GM12878 (cell line): Measurements from ENCODE around the gene XPO6. TPM values are rescaled to one million over a fixed set of nuclear protein-coding genes. Genes with fewer than 3 reads are reported as not detected.
A peak's percentile ranks its signal among the peaks of the same experiment; 100 is the strongest.

ENCODE experiments used
- ATF3 ChIP-seq: IDR thresholded peaks from 2 replicates; pipeline ENCODE4 v1.6.1; 2011; ENCODE audit warnings: low read depth, mild to moderate bottlenecking, low read length, moderate library complexity, borderline replicate concordance; ENCODE audit errors: extremely low read depth
- ATF7 ChIP-seq: fragments of 450-650 bp; IDR thresholded peaks from 2 replicates; pipeline ENCODE4 v1.6.1; 2016; ENCODE audit warnings: low read depth, mild to moderate bottlenecking
- BACH1 ChIP-seq: fragments of 450-650 bp; IDR thresholded peaks from 2 replicates; pipeline ENCODE4 v1.6.1; 2017; ENCODE audit warnings: mild to moderate bottlenecking, borderline replicate concordance
- GATAD2B ChIP-seq: fragments of 450-650 bp; conservative IDR thresholded peaks from 2 replicates; pipeline ENCODE4 v1.6.1; 2017; ENCODE audit warnings: low read depth, mild to moderate bottlenecking, moderate library complexity
- KDM1A ChIP-seq: fragments of 200-600 bp; sonication (generic); IDR thresholded peaks from 2 replicates; pipeline ENCODE4 v1.6.1; 2016; ENCODE audit warnings: borderline replicate concordance
- MAX ChIP-seq: IDR thresholded peaks from 2 replicates; pipeline ENCODE4 v1.6.1; 2012; ENCODE audit warnings: low read depth, low read length, improper control_type of control experiment
- MXI1 ChIP-seq: fragments of 150-350 bp; IDR thresholded peaks from 2 replicates; pipeline ENCODE4 v1.6.1; 2011; ENCODE audit warnings: low read depth, mild to moderate bottlenecking, inconsistent platforms, low read length, improper control_type of control experiment
- NFIC ChIP-seq: IDR thresholded peaks from 2 replicates; pipeline ENCODE4 v1.6.1; 2012; ENCODE audit warnings: low read depth, mild to moderate bottlenecking, inconsistent platforms, low read length, moderate library complexity
- NRF1 ChIP-seq: conservative IDR thresholded peaks from 2 replicates; pipeline ENCODE4 v1.6.1; 2011; ENCODE audit warnings: mild to moderate bottlenecking, low read depth, low read length, improper control_type of control experiment
- PBX3 ChIP-seq: IDR thresholded peaks from 2 replicates; pipeline ENCODE4 v1.6.1; 2011; ENCODE audit warnings: mild to moderate bottlenecking, low read depth, low read length, moderate library complexity; ENCODE audit not compliant: insufficient replicate concordance
- RAD51 ChIP-seq: fragments of 450-650 bp; IDR thresholded peaks from 2 replicates; pipeline ENCODE4 v1.6.1; 2016; ENCODE audit warnings: moderate library complexity, mild to moderate bottlenecking, inconsistent platforms
- SREBF2 ChIP-seq: IDR thresholded peaks from 2 replicates; pipeline ENCODE4 v1.6.1; 2012; ENCODE audit warnings: mild to moderate bottlenecking, low read length
- STAT1 ChIP-seq: fragments of 450-650 bp; conservative IDR thresholded peaks from 2 replicates; pipeline ENCODE4 v1.6.1; 2014; ENCODE audit warnings: antibody characterized with exemption, mild to moderate bottlenecking
- SUZ12 ChIP-seq: fragments of 200-600 bp; sonication (generic); IDR thresholded peaks from one replicate; pipeline ENCODE4 v1.6.1; 2018; ENCODE audit warnings: antibody characterized with exemption, mild to moderate bottlenecking; ENCODE audit not compliant: unreplicated experiment
- ZBED1 ChIP-seq: IDR thresholded peaks from 2 replicates; pipeline ENCODE4 v1.6.1; 2016; ENCODE audit warnings: borderline replicate concordance
- ZNF207 ChIP-seq: fragments of 450-650 bp; IDR thresholded peaks from 2 replicates; pipeline ENCODE4 v1.6.1; 2014; ENCODE audit warnings: antibody characterized with exemption, mild to moderate bottlenecking, borderline replicate concordance
- ZNF274 ChIP-seq: IDR thresholded peaks from one replicate; pipeline ENCODE4 v1.8.0; 2011; ENCODE audit not compliant: insufficient read length, insufficient read depth
- ZNF384 ChIP-seq: IDR thresholded peaks from 2 replicates; pipeline ENCODE4 v1.6.1; 2012; ENCODE audit warnings: low read depth, mild to moderate bottlenecking, low read length, improper control_type of control experiment, borderline replicate concordance
- polyA plus RNA-seq, 11 experiments: library from polyadenylated mRNA; depleted of rRNA in 4 of 11; unstranded in 6 of 11; stranded (reverse) in 5 of 11; fragments of >200 nt; fragmentation: Nextera tagmentation in 4 of 11; fragmentation: Illumina TruSeq in 1 of 11; extraction: Ambion mirVana in 4 of 11; extraction: Trizol in 1 of 11; gene quantifications; 1 replicate in 1 of 11; 2 replicates in 10 of 11; pipeline versions ENCODE4 v1.2.1 to v1.2.3, GENCODE V29; 2011 to 2016; ENCODE audit warnings: inconsistent platforms in 2 of 11, missing spikeins in 2 of 11, low read depth in 1 of 11
- total RNA-seq, 4 experiments: library from RNA; depleted of rRNA in 3 of 4; stranded (reverse); fragments of >200 nt in 3 of 4; fragmentation: Illumina TruSeq in 1 of 4; extraction: Trizol in 1 of 4; gene quantifications; 2 replicates each; pipeline versions ENCODE4 v1.2.1 to v1.2.3, GENCODE V29; 2013 to 2021
- TF ChIP-seq, protein P1 (sequence below): fragments of 450-650 bp; formaldehyde crosslinking; IDR thresholded peaks from 2 replicates; pipeline ENCODE4 v1.4.0; 2022; ENCODE audit warnings: mild to moderate bottlenecking, moderate library complexity
- TF ChIP-seq, protein P2 (sequence below): fragments of 450-650 bp; IDR thresholded peaks from 2 replicates; pipeline ENCODE4 v1.6.1; 2017; ENCODE audit warnings: mild to moderate bottlenecking, moderate library complexity

XPO6 gene
- total and polyA plus RNA-seq, 10 of the 15 experiments (the other 5 are each of a cell fraction or from before 2014, with no cell fraction given): 9.9 to 246 (median 110) TPM

- TF ChIP-seq, protein P1, sequence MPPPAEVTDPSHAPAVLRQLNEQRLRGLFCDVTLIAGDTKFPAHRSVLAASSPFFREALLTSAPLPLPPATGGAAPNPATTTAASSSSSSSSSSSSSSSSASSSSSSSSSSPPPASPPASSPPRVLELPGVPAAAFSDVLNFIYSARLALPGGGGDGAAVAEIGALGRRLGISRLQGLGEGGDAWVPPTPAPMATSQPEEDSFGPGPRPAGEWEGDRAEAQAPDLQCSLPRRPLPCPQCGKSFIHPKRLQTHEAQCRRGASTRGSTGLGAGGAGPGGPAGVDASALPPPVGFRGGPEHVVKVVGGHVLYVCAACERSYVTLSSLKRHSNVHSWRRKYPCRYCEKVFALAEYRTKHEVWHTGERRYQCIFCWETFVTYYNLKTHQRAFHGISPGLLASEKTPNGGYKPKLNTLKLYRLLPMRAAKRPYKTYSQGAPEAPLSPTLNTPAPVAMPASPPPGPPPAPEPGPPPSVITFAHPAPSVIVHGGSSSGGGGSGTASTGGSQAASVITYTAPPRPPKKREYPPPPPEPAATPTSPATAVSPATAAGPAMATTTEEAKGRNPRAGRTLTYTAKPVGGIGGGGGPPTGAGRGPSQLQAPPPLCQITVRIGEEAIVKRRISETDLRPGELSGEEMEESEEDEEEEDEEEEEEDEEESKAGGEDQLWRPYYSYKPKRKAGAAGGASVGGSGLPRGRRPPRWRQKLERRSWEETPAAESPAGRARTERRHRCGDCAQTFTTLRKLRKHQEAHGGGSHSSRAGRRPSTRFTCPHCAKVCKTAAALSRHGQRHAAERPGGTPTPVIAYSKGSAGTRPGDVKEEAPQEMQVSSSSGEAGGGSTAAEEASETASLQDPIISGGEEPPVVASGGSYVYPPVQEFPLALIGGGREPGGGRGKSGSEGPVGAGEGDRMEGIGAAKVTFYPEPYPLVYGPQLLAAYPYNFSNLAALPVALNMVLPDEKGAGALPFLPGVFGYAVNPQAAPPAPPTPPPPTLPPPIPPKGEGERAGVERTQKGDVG (CRISPR knock-in tag): no peak
- no peak for TF ChIP-seq ZNF207
- TF ChIP-seq ZBED1: 0 out of 2 replicates have a peak, but pooled peaks have one; percentile 53
- no peak for TF ChIP-seq GATAD2B
- TF ChIP-seq, protein P2, sequence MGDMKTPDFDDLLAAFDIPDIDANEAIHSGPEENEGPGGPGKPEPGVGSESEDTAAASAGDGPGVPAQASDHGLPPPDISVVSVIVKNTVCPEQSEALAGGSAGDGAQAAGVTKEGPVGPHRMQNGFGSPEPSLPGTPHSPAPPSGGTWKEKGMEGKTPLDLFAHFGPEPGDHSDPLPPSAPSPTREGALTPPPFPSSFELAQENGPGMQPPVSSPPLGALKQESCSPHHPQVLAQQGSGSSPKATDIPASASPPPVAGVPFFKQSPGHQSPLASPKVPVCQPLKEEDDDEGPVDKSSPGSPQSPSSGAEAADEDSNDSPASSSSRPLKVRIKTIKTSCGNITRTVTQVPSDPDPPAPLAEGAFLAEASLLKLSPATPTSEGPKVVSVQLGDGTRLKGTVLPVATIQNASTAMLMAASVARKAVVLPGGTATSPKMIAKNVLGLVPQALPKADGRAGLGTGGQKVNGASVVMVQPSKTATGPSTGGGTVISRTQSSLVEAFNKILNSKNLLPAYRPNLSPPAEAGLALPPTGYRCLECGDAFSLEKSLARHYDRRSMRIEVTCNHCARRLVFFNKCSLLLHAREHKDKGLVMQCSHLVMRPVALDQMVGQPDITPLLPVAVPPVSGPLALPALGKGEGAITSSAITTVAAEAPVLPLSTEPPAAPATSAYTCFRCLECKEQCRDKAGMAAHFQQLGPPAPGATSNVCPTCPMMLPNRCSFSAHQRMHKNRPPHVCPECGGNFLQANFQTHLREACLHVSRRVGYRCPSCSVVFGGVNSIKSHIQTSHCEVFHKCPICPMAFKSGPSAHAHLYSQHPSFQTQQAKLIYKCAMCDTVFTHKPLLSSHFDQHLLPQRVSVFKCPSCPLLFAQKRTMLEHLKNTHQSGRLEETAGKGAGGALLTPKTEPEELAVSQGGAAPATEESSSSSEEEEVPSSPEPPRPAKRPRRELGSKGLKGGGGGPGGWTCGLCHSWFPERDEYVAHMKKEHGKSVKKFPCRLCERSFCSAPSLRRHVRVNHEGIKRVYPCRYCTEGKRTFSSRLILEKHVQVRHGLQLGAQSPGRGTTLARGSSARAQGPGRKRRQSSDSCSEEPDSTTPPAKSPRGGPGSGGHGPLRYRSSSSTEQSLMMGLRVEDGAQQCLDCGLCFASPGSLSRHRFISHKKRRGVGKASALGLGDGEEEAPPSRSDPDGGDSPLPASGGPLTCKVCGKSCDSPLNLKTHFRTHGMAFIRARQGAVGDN: peak; percentile 30; the same call in 1 of the 2 replicates
- peak; percentile 75 for TF ChIP-seq NFIC
- no peak for TF ChIP-seq NRF1
- no peak for TF ChIP-seq ZNF274
- no peak for TF ChIP-seq SREBF2
- TF ChIP-seq ATF3: no peak
- no peak for TF ChIP-seq PBX3
- TF ChIP-seq ATF7: peak; percentile 38; the same call in 1 of the 2 replicates
- TF ChIP-seq RAD51: no peak
- no peak for TF ChIP-seq SUZ12
- TF ChIP-seq MXI1: no peak
- TF ChIP-seq STAT1: no peak
- peak; percentile 51; the same call in 1 of the 2 replicates for TF ChIP-seq ZNF384
- no peak for TF ChIP-seq MAX
- TF ChIP-seq KDM1A: no peak
- TF ChIP-seq BACH1: no peak
Observed at GRCh38 chr16:28180655-28181460, 30.9 kb downstream of the XPO6 start (continued).
